Vagina (tissue), 2 donors: ENCODE measurements around the gene FZD2.

Source experiments
- POLR2A ChIP-seq, 2 donors: fragments of 450-650 bp; IDR thresholded peaks; one replicate each; pipeline ENCODE4 v1.6.1; 2017; ENCODE audit warnings: antibody characterized with exemption in 2 of 2, mild to moderate bottlenecking in 2 of 2, moderate library complexity in 2 of 2
- POLR2AphosphoS5 ChIP-seq, 2 donors: sonication (generic); formaldehyde crosslinking; IDR thresholded peaks; one replicate each; pipeline ENCODE4 v1.9.0; 2017; ENCODE audit warnings: antibody characterized with exemption in 2 of 2, mild to moderate bottlenecking in 2 of 2, low read depth in 1 of 2; ENCODE audit not compliant: insufficient read depth in 1 of 2
- TF ChIP-seq, protein P1 (sequence below), 3 experiments: fragments of 450-650 bp in 2 of 3; fragments of 200-600 bp in 1 of 3; sonication (generic) in 1 of 3; IDR thresholded peaks; one replicate each; pipeline ENCODE4 v1.5.1; 2017 to 2019; ENCODE audit warnings: antibody characterized with exemption in 3 of 3, mild to moderate bottlenecking in 2 of 3, moderate library complexity in 2 of 3

DNA sequence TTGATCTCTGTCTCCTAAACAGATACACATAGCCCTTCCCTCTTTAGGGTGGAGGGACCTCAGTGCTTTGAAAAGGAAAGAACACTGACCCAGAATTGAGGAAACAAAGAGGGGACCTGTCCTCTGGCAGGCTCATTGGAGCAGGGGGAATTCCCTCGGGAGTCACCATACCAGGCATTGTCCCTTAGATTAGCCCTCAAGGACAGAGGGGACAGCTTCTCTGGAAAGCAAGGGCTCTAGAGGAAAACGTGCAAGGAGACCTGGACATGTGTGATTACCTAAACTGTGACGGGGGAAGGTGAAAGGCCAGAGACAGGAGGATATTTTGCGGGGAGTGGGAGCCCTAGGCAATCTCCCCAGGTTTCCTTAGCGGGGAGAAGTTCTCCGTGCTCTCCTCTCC lies 7.6 kb upstream of the FZD2 start:
- TF ChIP-seq, protein P1, sequence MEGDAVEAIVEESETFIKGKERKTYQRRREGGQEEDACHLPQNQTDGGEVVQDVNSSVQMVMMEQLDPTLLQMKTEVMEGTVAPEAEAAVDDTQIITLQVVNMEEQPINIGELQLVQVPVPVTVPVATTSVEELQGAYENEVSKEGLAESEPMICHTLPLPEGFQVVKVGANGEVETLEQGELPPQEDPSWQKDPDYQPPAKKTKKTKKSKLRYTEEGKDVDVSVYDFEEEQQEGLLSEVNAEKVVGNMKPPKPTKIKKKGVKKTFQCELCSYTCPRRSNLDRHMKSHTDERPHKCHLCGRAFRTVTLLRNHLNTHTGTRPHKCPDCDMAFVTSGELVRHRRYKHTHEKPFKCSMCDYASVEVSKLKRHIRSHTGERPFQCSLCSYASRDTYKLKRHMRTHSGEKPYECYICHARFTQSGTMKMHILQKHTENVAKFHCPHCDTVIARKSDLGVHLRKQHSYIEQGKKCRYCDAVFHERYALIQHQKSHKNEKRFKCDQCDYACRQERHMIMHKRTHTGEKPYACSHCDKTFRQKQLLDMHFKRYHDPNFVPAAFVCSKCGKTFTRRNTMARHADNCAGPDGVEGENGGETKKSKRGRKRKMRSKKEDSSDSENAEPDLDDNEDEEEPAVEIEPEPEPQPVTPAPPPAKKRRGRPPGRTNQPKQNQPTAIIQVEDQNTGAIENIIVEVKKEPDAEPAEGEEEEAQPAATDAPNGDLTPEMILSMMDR (IDR thresholded peaks at IDR 0.05) = no peak
- no peak for TF ChIP-seq POLR2A (IDR thresholded peaks at IDR 0.05)
- TF ChIP-seq POLR2AphosphoS5 (IDR thresholded peaks at IDR 0.05; ENCODE audit: insufficient read depth in 1 of 2, low read depth in 1 of 2) = no peak
